HG03575 (cell line): Measurements from ENCODE around the gene CDKN2AIPNL.

Source experiments
- ATAC-seq: cut with Tn5 transposase; IDR thresholded peaks from one replicate; pipeline ENCODE4 v1.9.1; 2021; ENCODE audit not compliant: unreplicated experiment, insufficient number of reproducible peaks, low FRiP score; ENCODE audit errors: extremely low read depth

The CDKN2AIPNL gene

GRCh38 chr5:134411546-134412266, at the start of gene CDKN2AIPNL:
CDKN2AIPNL (minus strand) TSS chr5:134411881; CDS start chr5:134411854, 27 bp downstream.
- ATAC-seq, result no peak

- ATAC-seq, result no peak
Measured at GRCh38 chr5:134460551-134460950, 48.9 kb upstream of the CDKN2AIPNL start.

- no peak for ATAC-seq
Measured at GRCh38 chr5:134459491-134459890, 47.8 kb upstream of the CDKN2AIPNL start.

GRCh38 chr5:134459010-134459403, 47.3 kb upstream of the CDKN2AIPNL start:
- ATAC-seq, result no peak

GRCh38 chr5:134458234-134459009, 46.7 kb upstream of the CDKN2AIPNL start:
- ATAC-seq, result no peak

- ATAC-seq, result no peak
Measured at GRCh38 chr5:134457801-134458200, 46.1 kb upstream of the CDKN2AIPNL start.

- no peak for ATAC-seq
Measured at GRCh38 chr5:134456825-134457224, 45.1 kb upstream of the CDKN2AIPNL start.

- ATAC-seq, result no peak
Measured at GRCh38 chr5:134455466-134455865, 43.8 kb upstream of the CDKN2AIPNL start.

- no peak for ATAC-seq
Measured at GRCh38 chr5:134453016-134453415, 41.3 kb upstream of the CDKN2AIPNL start.

- ATAC-seq, result no peak
Measured at GRCh38 chr5:134451936-134452505, 40.3 kb upstream of the CDKN2AIPNL start.

GRCh38 chr5:134451225-134451935, 39.7 kb upstream of the CDKN2AIPNL start:
- ATAC-seq, result no peak

- no peak for ATAC-seq
Measured at GRCh38 chr5:134450374-134450773, 38.7 kb upstream of the CDKN2AIPNL start.

GRCh38 chr5:134449167-134449566, 37.5 kb upstream of the CDKN2AIPNL start:
- no peak for ATAC-seq

- no peak for ATAC-seq
Measured at GRCh38 chr5:134447815-134448520, 36.3 kb upstream of the CDKN2AIPNL start.

- no peak for ATAC-seq
Measured at GRCh38 chr5:134446938-134447337, 35.3 kb upstream of the CDKN2AIPNL start.

- no peak for ATAC-seq
Measured at GRCh38 chr5:134445856-134446818, 34.5 kb upstream of the CDKN2AIPNL start.

- ATAC-seq, result no peak
Measured at GRCh38 chr5:134444941-134445471, 33.3 kb upstream of the CDKN2AIPNL start.
